Left ventricle myocardium inferior (tissue), 1 donor: ENCODE data around the gene TMA16. TPM values are rescaled to one million over a fixed set of nuclear protein-coding genes. Genes with fewer than 3 reads are reported as not detected.
A peak's percentile ranks its signal among the peaks of the same experiment; 100 is the strongest.

Experiments used
- DNase-seq: peaks from one replicate; pipeline ENCODE4 v3.0.0-alpha.2; 2020
- H3K27ac ChIP-seq: fragments of 200-600 bp; replicated peaks from 2 replicates; pipeline ENCODE4 v1.8.0; 2021
- H3K27me3 ChIP-seq: fragments of 200-600 bp; 2 replicates; pipeline ENCODE4 v1.8.0; 2021; ENCODE audit warnings: low read depth
- H3K36me3 ChIP-seq: fragments of 200-600 bp; 2 replicates; pipeline ENCODE4 v1.8.0; 2021
- H3K4me1 ChIP-seq: fragments of 200-600 bp; 2 replicates; pipeline ENCODE4 v1.8.0; 2021
- H3K4me3 ChIP-seq: fragments of 200-600 bp; 2 replicates; pipeline ENCODE4 v1.8.0; 2021; ENCODE audit warnings: mild to moderate bottlenecking, moderate library complexity
- H3K9me3 ChIP-seq: fragments of 200-600 bp; replicated peaks from 2 replicates; pipeline ENCODE4 v1.8.0; 2021
- intact Hi-C: fragments of 100-400 bp; cut with micrococcal nuclease; formaldehyde crosslinking; loops from one replicate; pipeline ENCODE4 v1.11.0; 2022
- total RNA-seq: library from RNA; stranded (reverse); fragmentation: NEBNext Ultra II Directional; extraction: Animal tissue kit (Norgen Biotek cat#: 25700); gene quantifications from one replicate; pipeline ENCODE4 v1.2.1, GENCODE V29; 2021
- TF ChIP-seq, protein P1 (sequence below): fragments of 200-600 bp; IDR thresholded peaks from 2 replicates; pipeline ENCODE4 v1.8.0; 2021; ENCODE audit warnings: antibody characterized with exemption, mild to moderate bottlenecking, borderline replicate concordance
- donor health status: DM: no; HTN: yes; CAD: no; lungs with severe emphysema.

TMA16 gene
- total RNA-seq, 1 donor from 2014 or later = 7.1 TPM

DNA sequence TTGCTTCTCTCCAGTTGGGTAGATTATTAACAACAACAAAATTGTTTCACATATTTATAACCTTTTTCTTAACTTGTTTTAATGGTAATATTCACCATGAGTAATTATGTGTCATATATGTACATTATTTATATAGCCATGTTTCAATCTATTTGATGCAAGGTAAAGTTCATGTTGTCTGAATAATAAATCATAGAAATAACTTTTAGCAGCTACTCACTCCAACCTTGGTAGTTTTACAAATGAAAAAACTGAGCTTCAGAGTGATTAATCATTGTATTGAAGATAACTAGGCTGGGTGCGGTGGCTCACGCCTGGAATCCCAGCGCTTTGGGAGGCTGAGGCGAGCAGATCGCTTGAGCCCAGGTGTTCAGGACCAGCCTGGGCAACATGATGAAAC lies 46.0 kb downstream of the TMA16 start:
- intact Hi-C loops = loop anchor here (2.0 to 10.0 kb wide), 2 partner anchors 56 to 1046 kb away; no protein-coding TSS in a partner anchor
- Histone ChIP-seq H3K4me1 (peaks cover 5% of the 10 kb centered on the region), H3K36me3 (no peaks in the 10 kb centered on the region), H3K4me3 (no peak overlapping the region), H3K27ac (no peak overlapping the region), H3K9me3 (no peaks in the 10 kb centered on the region), H3K27me3 (no peaks in the 10 kb centered on the region)
- DNase-seq = no peak
- TF ChIP-seq, protein P1, sequence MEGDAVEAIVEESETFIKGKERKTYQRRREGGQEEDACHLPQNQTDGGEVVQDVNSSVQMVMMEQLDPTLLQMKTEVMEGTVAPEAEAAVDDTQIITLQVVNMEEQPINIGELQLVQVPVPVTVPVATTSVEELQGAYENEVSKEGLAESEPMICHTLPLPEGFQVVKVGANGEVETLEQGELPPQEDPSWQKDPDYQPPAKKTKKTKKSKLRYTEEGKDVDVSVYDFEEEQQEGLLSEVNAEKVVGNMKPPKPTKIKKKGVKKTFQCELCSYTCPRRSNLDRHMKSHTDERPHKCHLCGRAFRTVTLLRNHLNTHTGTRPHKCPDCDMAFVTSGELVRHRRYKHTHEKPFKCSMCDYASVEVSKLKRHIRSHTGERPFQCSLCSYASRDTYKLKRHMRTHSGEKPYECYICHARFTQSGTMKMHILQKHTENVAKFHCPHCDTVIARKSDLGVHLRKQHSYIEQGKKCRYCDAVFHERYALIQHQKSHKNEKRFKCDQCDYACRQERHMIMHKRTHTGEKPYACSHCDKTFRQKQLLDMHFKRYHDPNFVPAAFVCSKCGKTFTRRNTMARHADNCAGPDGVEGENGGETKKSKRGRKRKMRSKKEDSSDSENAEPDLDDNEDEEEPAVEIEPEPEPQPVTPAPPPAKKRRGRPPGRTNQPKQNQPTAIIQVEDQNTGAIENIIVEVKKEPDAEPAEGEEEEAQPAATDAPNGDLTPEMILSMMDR = no peak

DNA sequence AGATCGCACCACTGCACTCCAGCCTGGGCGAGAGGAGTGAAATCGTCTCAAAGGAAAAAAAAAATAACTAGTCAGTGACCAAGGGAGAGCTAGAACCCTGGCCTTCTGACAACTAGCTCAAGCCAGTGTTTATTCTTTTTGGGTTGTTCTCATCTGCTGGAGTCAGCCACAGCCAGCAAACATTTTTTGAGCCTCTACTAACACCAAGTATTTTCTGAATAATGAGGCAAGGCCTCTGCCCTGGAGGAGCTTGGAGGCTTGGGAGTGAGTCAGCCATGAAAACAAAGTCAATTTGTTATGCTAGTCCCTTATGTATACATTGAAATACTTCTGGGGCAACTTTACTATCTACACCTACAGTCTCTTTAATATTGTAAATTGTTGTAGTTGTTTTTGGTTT lies 46.5 kb downstream of the TMA16 start:
- no peaks in the 10 kb centered on the region for H3K36me3 ChIP-seq

DNA sequence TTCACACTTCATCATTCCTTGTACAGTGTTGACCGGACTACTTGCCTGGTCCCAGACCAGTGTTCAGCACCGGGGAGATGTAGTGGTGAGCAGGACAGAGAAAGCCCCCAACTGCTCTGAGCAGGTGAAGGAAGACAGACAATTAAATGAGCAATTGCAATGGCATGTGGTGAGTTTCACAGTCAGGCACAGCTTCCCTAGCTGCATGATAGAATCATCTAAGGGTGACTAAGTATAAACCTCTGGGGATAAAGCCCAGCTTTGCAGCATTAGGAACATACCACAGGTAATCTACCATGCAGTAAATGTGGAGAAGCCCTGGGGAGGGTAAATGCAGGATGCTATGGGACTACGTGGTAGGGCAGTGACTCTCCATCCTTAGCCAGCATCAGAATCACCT lies 47.8 kb downstream of the TMA16 start:
- Histone ChIP-seq H3K4me3 (no peak overlapping the region), H3K27me3 (no peaks in the 10 kb centered on the region), H3K27ac (no peak overlapping the region), H3K9me3 (no peaks in the 10 kb centered on the region), H3K36me3 (no peaks in the 10 kb centered on the region), H3K4me1 (peaks cover 5% of the 10 kb centered on the region)
- intact Hi-C loops = loop anchor here (10.0 kb wide), 1 partner anchor 1047 kb away; no protein-coding TSS in a partner anchor
- TF ChIP-seq, protein P1 = no peak
- DNase-seq = no peak

More for the DNA sequence above, 46.5 kb downstream of the TMA16 start:
- peaks cover 5% of the 10 kb centered on the region for H3K4me1 ChIP-seq
- H3K9me3 ChIP-seq = no peaks in the 10 kb centered on the region
- H3K27ac ChIP-seq = no peak overlapping the region
- DNase-seq = no peak
- TF ChIP-seq, protein P1 = no peak
- H3K4me3 ChIP-seq = no peak overlapping the region
- intact Hi-C loops = loop anchor here (2.0 to 10.0 kb wide), 2 partner anchors 56 to 1046 kb away; no protein-coding TSS in a partner anchor
- no peaks in the 10 kb centered on the region for H3K27me3 ChIP-seq

DNA sequence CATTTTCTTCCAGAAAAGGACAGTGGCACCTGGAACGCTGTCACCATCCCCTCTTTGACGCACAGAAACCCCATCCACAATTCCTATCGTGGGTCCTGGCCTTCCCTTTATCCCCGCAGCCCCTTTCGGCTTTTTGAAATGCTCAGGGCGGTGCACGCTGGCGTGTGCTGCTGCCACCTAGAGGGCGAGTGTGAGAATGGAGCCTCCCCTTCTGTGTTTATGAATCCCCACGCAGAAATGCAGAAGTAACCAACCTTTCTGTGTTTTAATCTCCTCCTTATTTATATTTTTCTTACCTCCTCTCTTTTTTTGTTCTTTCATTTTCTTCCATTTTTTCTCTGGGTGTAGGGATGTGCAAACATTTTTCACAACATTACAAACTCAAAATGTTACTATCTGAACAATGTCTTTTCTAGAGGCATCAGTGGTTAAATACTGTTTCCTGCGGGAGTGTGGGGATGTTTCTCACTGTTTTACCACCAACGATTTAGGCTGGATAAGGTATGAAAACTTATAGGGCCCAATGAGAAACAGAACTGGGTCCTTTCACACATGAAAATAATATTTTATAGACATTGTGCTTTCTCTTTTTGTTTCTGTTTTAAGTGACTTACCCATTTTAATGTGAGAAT lies 50.0 kb downstream of the TMA16 start:
- H3K27ac ChIP-seq = no peak overlapping the region
- intact Hi-C loops = loop anchor here (10.0 kb wide), 1 partner anchor 1050 kb away; no protein-coding TSS in a partner anchor
- no peaks in the 10 kb centered on the region for H3K9me3 ChIP-seq
- H3K4me3 ChIP-seq = peak overlapping the region; percentile 45
- H3K27me3 ChIP-seq = no peaks in the 10 kb centered on the region
- TF ChIP-seq, protein P1 = peak; percentile 97
- peaks cover 5% of the 10 kb centered on the region for H3K4me1 ChIP-seq
- DNase-seq = peak; percentile 43
- no peaks in the 10 kb centered on the region for H3K36me3 ChIP-seq

DNA sequence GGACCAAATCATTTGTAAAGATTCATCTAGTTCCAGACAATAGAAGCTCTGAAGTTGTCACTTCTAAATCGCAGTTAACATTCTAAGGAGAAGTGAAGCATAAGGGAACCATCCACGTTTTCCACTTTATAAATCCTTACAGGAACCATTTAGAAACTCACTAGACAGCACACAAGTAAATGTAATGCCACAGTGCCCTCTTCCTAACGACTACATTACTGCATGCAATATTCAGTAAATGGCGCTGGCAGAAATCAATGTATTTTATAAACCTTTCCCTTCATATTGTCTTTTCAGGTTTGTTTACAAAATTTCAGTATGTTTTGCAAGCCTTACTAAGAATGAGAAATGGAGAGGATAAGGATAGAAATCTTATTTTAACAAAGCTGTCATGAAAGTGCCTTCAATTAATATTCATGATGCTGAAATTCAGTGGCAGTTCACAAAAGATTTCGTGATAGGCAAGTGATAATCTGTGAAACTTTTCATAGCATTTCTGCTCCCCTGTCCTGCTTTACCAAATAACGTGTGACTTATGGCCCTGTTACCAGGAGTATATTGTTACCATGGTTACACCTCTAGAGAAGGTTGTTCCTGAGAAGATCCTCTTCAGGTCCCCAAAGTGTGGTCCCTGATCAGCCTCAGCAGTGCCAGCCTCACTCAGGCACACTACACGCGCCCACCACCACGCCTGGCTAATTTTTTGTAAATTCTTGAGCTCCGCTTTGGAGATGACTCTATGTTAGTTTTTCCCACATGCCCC lies 54.2 kb downstream of the TMA16 start:
- intact Hi-C loops = loop anchor here (10.0 kb wide), 1 partner anchor 1054 kb away; no protein-coding TSS in a partner anchor
- TF ChIP-seq, protein P1 = peak; percentile 73
- Histone ChIP-seq H3K36me3 (no peaks in the 10 kb centered on the region), H3K9me3 (no peaks in the 10 kb centered on the region), H3K27me3 (no peaks in the 10 kb centered on the region), H3K4me1 (peaks cover 15% of the 10 kb centered on the region), H3K27ac (no peak overlapping the region), H3K4me3 (no peak overlapping the region)
- no peak for DNase-seq
